Urinary bladder (tissue), 4 donors: ENCODE measurements around the gene OR2T3. TPM values are rescaled to one million over a fixed set of nuclear protein-coding genes. Genes with fewer than 3 reads are reported as not detected.
"Not testable (repeated sequence)": the region's sequence is repeated elsewhere in the genome, so short reads cannot be mapped to it uniquely, and the experiment has no call there.

Source experiments
- DNase-seq: peaks from one replicate; pipeline ENCODE4 v3.0.0-alpha.2; 2015; ENCODE audit errors: extremely low spot score
- H3K27ac ChIP-seq: one replicate; pipeline ENCODE4 v1.5.1; 2013; ENCODE audit warnings: low read depth, mild to moderate bottlenecking, moderate library complexity
- H3K36me3 ChIP-seq: one replicate; pipeline ENCODE4 v1.6.1; 2013; ENCODE audit warnings: mild to moderate bottlenecking, moderate library complexity; ENCODE audit not compliant: insufficient read depth
- H3K4me1 ChIP-seq: one replicate; pipeline ENCODE4 v1.6.1; 2013; ENCODE audit warnings: mild to moderate bottlenecking, moderate library complexity; ENCODE audit not compliant: insufficient read depth
- H3K4me3 ChIP-seq: one replicate; pipeline ENCODE4 v1.5.1; 2013; ENCODE audit warnings: low read depth, low read length
- WGBS: extraction: QIAGEN DNeasy Blood & Tissue Kit; methylation state at CpG from one replicate; pipeline ENCODE4 v1.1.7; 2013; 5-methylcytosine and 5-hydroxymethylcytosine counted together
- polyA plus RNA-seq: library from polyadenylated mRNA; stranded (reverse); fragments of 200-250 nt; gene quantifications from one replicate; pipeline ENCODE4 v1.2.3, GENCODE V29; 2013
- total RNA-seq: library from RNA; depleted of rRNA; stranded (reverse); fragments of >200 nt; gene quantifications from one replicate; pipeline ENCODE4 v1.2.3, GENCODE V29; 2014
- donor health status: healthy with polysubstance abuse.
- donor health status: healthy.

OR2T3 gene
- total and polyA plus RNA-seq, 2 donors = not detected

GRCh38 chr1:248448409-248449074 is 24.6 kb upstream of the OR2T3 start:
- not testable (repeated sequence) for H3K4me3 ChIP-seq, H3K27ac ChIP-seq, DNase-seq, H3K36me3 ChIP-seq, H3K4me1 ChIP-seq
- WGBS = no CpG with 5 or more reads among the region's 4 CpGs

GRCh38 chr1:248449821-248450465 is 23.2 kb upstream of the OR2T3 start:
- not testable (repeated sequence) for H3K27ac ChIP-seq, DNase-seq, H3K36me3 ChIP-seq, H3K4me3 ChIP-seq, H3K4me1 ChIP-seq
- 87% methylated on average over 5 of the region's 6 CpGs for WGBS

- not testable (repeated sequence) for H3K36me3 ChIP-seq, H3K4me3 ChIP-seq, DNase-seq, H3K27ac ChIP-seq, H3K4me1 ChIP-seq
- WGBS = 45% methylated on average over 2 of the region's 5 CpGs
Observed at GRCh38 chr1:248450466-248451145, 22.5 kb upstream of the OR2T3 start.

- H3K4me1 ChIP-seq, H3K27ac ChIP-seq, H3K36me3 ChIP-seq, DNase-seq, H3K4me3 ChIP-seq: not testable (repeated sequence)
- WGBS = 85% methylated on average over 7 of the region's 7 CpGs
Observed at GRCh38 chr1:248453619-248454018, 19.5 kb upstream of the OR2T3 start.

- H3K4me3 ChIP-seq, H3K27ac ChIP-seq, H3K36me3 ChIP-seq, H3K4me1 ChIP-seq, DNase-seq: not testable (repeated sequence)
- WGBS = 68% methylated on average over 2 of the region's 4 CpGs
Observed at GRCh38 chr1:248455045-248455444, 18.1 kb upstream of the OR2T3 start.

GRCh38 chr1:248456635-248457034 is 16.5 kb upstream of the OR2T3 start:
- H3K36me3 ChIP-seq, H3K27ac ChIP-seq, H3K4me1 ChIP-seq, DNase-seq, H3K4me3 ChIP-seq: not testable (repeated sequence)
- no CpG with 5 or more reads among the region's 2 CpGs for WGBS

- not testable (repeated sequence) for H3K36me3 ChIP-seq, H3K27ac ChIP-seq, H3K4me3 ChIP-seq, H3K4me1 ChIP-seq, DNase-seq
- 70% methylated on average over 7 of the region's 7 CpGs for WGBS
Observed at GRCh38 chr1:248459117-248459516, 14.0 kb upstream of the OR2T3 start.

- 83% methylated on average over 4 of the region's 4 CpGs for WGBS
- Histone ChIP-seq H3K27ac (no peak overlapping the region), H3K4me1 (no peaks in the 10 kb centered on the region), H3K36me3 (no peaks in the 10 kb centered on the region), H3K4me3 (no peak overlapping the region)
- no peak for DNase-seq
Observed at GRCh38 chr1:248471154-248471553, 2.0 kb upstream of the OR2T3 start.

GRCh38 chr1:248472111-248472510 is 1.0 kb upstream of the OR2T3 start:
- not testable (repeated sequence) for DNase-seq, H3K36me3 ChIP-seq, H3K4me1 ChIP-seq, H3K4me3 ChIP-seq, H3K27ac ChIP-seq
- 65% methylated on average over 2 of the region's 2 CpGs for WGBS

GRCh38 chr1:248475660-248476059 is 2.5 kb downstream of the OR2T3 start:
- not testable (repeated sequence) for DNase-seq, H3K4me1 ChIP-seq, H3K27ac ChIP-seq, H3K4me3 ChIP-seq, H3K36me3 ChIP-seq
- no CpG with 5 or more reads among the region's 1 CpG for WGBS

GRCh38 chr1:248481686-248482579 is 8.8 kb downstream of the OR2T3 start:
- DNase-seq, H3K4me1 ChIP-seq, H3K36me3 ChIP-seq, H3K27ac ChIP-seq, H3K4me3 ChIP-seq: not testable (repeated sequence)
- 69% methylated on average over 13 of the region's 13 CpGs for whole genome bisulfite sequencing

- not testable (repeated sequence) for H3K4me3 ChIP-seq, H3K4me1 ChIP-seq, H3K27ac ChIP-seq, DNase-seq, H3K36me3 ChIP-seq
- 81% methylated on average over 5 of the region's 6 CpGs for WGBS
Observed at GRCh38 chr1:248488289-248488688, 15.1 kb downstream of the OR2T3 start, which contains the start of gene OR2T5. Gene OR2T5 (plus strand): TSS chr1:248488589. CDS start chr1:248488589, 0 bp downstream.

GRCh38 chr1:248496661-248497060 is 23.5 kb downstream of the OR2T3 start:
- H3K4me1 ChIP-seq, DNase-seq, H3K27ac ChIP-seq, H3K4me3 ChIP-seq, H3K36me3 ChIP-seq: not testable (repeated sequence)
- WGBS = no CpG with 5 or more reads among the region's 5 CpGs
